GM10248 (cell line): ENCODE measurements around the gene TAB2.

ENCODE experiments used
- CTCF ChIA-PET: fragments of 300-600 bp; sonication (Branson Sonifier 250); formaldehyde crosslinking; extraction: SDS; loops from one replicate; lab custom pipeline; 2021; ENCODE audit warnings: antibody characterized with exemption; lab: Yijun Ruan, JAX
- POLR2A ChIA-PET: fragments of 350-650 bp; sonication (Branson Sonifier 250); formaldehyde crosslinking; extraction: SDS; loops from one replicate; lab custom pipeline; 2020; ENCODE audit warnings: antibody characterized with exemption; lab: Yijun Ruan, JAX
- DNase-seq: peaks from one replicate; pipeline ENCODE4 v3.0.0; 2012; ENCODE audit errors: extremely low spot score
- TF ChIP-seq, protein P1 (sequence below): IDR thresholded peaks from 2 replicates; pipeline ENCODE4 v1.5.1; 2012; ENCODE audit warnings: mild to moderate bottlenecking, low read depth; ENCODE audit errors: extremely low read depth, missing control alignments, control extremely low read depth

The TAB2 gene

GRCh38 chr6:149400050-149400449 is 82.5 kb downstream of the TAB2 start, which contains the start of gene SUMO4:
Gene SUMO4, plus strand, starts transcription at chr6:149400262. Its CDS starts 130 bp downstream, at chr6:149400392.
- CTCF ChIA-PET: no interaction called here
- POLR2A ChIA-PET: no interaction called here
- DNase-seq: no peak
- TF ChIP-seq, protein P1, sequence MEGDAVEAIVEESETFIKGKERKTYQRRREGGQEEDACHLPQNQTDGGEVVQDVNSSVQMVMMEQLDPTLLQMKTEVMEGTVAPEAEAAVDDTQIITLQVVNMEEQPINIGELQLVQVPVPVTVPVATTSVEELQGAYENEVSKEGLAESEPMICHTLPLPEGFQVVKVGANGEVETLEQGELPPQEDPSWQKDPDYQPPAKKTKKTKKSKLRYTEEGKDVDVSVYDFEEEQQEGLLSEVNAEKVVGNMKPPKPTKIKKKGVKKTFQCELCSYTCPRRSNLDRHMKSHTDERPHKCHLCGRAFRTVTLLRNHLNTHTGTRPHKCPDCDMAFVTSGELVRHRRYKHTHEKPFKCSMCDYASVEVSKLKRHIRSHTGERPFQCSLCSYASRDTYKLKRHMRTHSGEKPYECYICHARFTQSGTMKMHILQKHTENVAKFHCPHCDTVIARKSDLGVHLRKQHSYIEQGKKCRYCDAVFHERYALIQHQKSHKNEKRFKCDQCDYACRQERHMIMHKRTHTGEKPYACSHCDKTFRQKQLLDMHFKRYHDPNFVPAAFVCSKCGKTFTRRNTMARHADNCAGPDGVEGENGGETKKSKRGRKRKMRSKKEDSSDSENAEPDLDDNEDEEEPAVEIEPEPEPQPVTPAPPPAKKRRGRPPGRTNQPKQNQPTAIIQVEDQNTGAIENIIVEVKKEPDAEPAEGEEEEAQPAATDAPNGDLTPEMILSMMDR: no peak

DNA sequence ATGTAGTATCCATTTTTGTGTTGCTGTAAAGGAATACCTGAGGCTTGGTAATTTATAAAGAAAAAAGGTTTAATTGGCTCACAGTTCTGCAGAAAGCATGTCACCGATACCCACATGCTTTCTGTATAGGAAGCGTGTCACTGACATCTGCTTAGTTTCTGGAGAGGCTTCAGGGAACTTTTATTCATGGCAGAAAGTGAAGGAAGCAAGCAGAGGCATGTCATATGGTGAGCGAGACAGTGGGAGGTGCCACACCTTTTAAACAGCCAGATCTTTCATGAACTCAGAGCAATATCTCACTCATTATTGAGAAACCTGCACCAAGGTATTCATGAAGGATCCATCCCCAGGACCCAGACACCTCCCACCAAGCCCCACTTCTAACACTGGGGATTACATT is 86.0 kb downstream of the TAB2 start:
- TF ChIP-seq, protein P1: no peak
- DNase-seq: no peak
- ChIA-PET POLR2A (no interaction called here), CTCF (no interaction called here)

DNA sequence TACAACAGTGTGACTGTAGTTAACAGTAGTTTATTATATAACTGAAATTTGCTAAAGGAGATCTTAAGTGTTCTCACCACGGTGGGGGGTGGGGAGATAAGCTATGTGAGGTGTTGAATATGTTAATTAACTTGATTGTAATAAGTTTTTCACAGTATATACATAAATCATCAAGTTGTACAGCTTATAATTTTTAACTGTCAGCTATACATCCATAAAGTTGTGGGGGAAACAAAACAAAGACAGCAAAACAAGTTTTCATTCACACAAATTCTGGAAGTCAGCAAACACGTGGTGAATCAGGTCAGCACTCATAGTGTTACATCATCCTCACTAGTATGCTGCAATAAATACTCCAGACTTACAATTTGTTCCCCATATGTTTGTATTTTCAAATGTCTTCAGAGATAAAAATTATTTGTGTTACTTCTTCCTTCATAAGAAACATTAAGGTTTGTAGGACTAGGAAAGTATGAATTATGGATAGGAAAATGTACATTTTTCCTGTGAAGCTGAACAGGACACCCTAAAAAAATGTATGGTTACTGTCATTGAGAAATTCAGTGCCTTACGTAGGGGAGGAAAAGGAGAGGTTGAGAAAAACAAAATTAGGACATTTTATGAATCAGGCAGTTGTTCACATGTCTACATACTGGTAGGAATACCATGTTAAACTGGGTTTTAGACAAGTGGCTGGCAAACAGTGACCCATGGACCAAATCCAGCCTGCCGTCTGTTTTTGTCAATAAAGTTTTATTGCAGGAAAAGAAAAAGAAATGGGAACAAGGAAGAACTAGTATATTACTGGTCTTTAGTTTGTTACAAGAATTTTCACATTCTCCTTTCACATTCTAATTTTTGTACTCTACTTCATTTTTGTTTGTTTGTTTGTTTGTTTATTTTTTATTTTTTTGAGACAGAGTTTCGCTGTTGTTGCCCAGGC is 88.6 kb downstream of the TAB2 start:
- ChIA-PET CTCF (interaction anchor here (0.9 to 1.6 kb wide), 4 partner anchors 8 to 377 kb away, joined by 3 to 5 read pairs (median 4); no protein-coding TSS in a partner anchor), POLR2A (no interaction called here)
- TF ChIP-seq, protein P1: no peak
- DNase-seq: no peak

DNA sequence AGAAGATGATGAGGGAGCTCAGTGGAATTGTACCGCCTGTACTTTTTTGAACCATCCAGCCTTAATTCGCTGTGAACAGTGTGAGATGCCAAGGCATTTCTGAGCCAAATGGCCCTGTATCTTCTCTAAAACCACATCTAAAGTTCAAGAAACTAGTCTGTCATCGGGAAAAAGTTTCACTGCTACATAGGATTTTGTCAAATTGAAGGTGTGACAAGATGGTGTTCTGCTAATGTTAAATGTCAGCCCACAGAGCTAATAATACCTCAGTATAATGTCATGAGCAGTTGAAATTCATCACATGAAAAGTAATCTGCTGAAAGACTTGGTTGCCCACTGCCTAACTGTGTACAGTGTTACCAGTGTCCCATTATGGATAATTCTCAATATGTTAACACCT is 92.1 kb downstream of the TAB2 start:
- TF ChIP-seq, protein P1: no peak
- CTCF ChIA-PET: interaction anchor here (1.0 to 1.6 kb wide), 6 partner anchors 10 to 381 kb away, joined by 4 to 7 read pairs (median 4); no protein-coding TSS in a partner anchor
- DNase-seq: no peak
- POLR2A ChIA-PET: no interaction called here

GRCh38 chr6:149410557-149410956 is 93.0 kb downstream of the TAB2 start:
- CTCF ChIA-PET: interaction anchor here (1.0 to 4.7 kb wide), 6 partner anchors 9 to 330 kb away, joined by 3 to 18 read pairs (median 4); no protein-coding TSS in a partner anchor
- no peak for DNase-seq
- POLR2A ChIA-PET: no interaction called here
- TF ChIP-seq, protein P1: no peak

GRCh38 chr6:149414009-149414408 is 96.5 kb downstream of the TAB2 start:
- no peak for DNase-seq
- CTCF ChIA-PET: interaction anchor here (1.3 to 4.7 kb wide), 3 partner anchors 8 to 104 kb away, joined by 4 to 18 read pairs (median 4); no protein-coding TSS in a partner anchor
- TF ChIP-seq, protein P1: no peak
- POLR2A ChIA-PET: no interaction called here
